HCT116 (cell line): ENCODE results near the gene BCL2L13.

Source experiments
- CEBPB ChIP-seq: IDR thresholded peaks from 2 replicates; pipeline ENCODE4 v1.6.1; 2012; ENCODE audit warnings: low read depth
- CTCF ChIP-seq, 3 experiments: fragments of 200-600 bp in 1 of 3; sonication (generic) in 1 of 3; IDR thresholded peaks in 2 of 3; conservative IDR thresholded peaks in 1 of 3; 2 replicates each; pipeline ENCODE4 v1.5.1; 2012 to 2017; ENCODE audit warnings: low read depth in 2 of 3, low read length in 2 of 3, antibody characterized with exemption in 1 of 3, borderline replicate concordance in 1 of 3, control low read depth in 1 of 3, mild to moderate bottlenecking in 1 of 3, mixed read lengths in 1 of 3, mixed run types in 1 of 3, moderate library complexity in 1 of 3; ENCODE audit not compliant: insufficient read depth in 1 of 3
- ELF1 ChIP-seq: IDR thresholded peaks from 2 replicates; pipeline ENCODE4 v1.6.1; 2012; ENCODE audit warnings: low read depth, borderline replicate concordance
- EZH2 ChIP-seq: fragments of 200-600 bp; sonication (generic); IDR thresholded peaks from 2 replicates; pipeline ENCODE4 v1.6.1; 2017; ENCODE audit warnings: antibody characterized with exemption, mixed run types
- EZH2phosphoT487 ChIP-seq: fragments of 200-600 bp; IDR thresholded peaks from 2 replicates; pipeline ENCODE4 v1.6.1; 2018; ENCODE audit warnings: antibody characterized with exemption, borderline replicate concordance
- FOSL1 ChIP-seq: IDR thresholded peaks from 2 replicates; pipeline ENCODE4 v1.6.1; 2012; ENCODE audit warnings: low read depth
- JUND ChIP-seq: IDR thresholded peaks from 2 replicates; pipeline ENCODE4 v1.6.1; 2012
- POLR2AphosphoS5 ChIP-seq: IDR thresholded peaks from 2 replicates; pipeline ENCODE4 v1.6.1; 2011; ENCODE audit warnings: mild to moderate bottlenecking, low read depth, low read length, moderate library complexity
- SIN3A ChIP-seq: IDR thresholded peaks from 2 replicates; pipeline ENCODE4 v1.6.1; 2012; ENCODE audit warnings: low read depth
- YY1 ChIP-seq: IDR thresholded peaks from 2 replicates; pipeline ENCODE4 v1.6.1; 2011; ENCODE audit warnings: low read length, low read depth, moderate library complexity, mild to moderate bottlenecking; ENCODE audit not compliant: insufficient replicate concordance; ENCODE audit errors: extremely low read depth
- ZNF274 ChIP-seq: fragments of 200-500 bp; sonication (Bioruptor generic); IDR thresholded peaks from 2 replicates; pipeline ENCODE4 v1.6.1; 2014; ENCODE audit warnings: mild to moderate bottlenecking, low read depth, low read length, inconsistent platforms

GRCh38 chr22:17772249-17772957 is 133.8 kb downstream of the BCL2L13 start:
- TF ChIP-seq SIN3A (no peak), FOSL1 (no peak), JUND (no peak), EZH2 (no peak), CTCF (IDR thresholded peaks at IDR 0.05 in 2 of 3, conservative IDR thresholded peaks at IDR 0.05 in 1 of 3; ENCODE audit: borderline replicate concordance in 1 of 3, insufficient read depth in 1 of 3, low read depth in 2 of 3, low read length in 2 of 3) (no peak), YY1 (no peak), ELF1 (no peak), ZNF274 (no peak), POLR2AphosphoS5 (no peak), EZH2phosphoT487 (no peak), CEBPB (no peak)
